CD8-positive, alpha-beta memory T cell (primary cell): ENCODE data around the gene COPZ2. TPM values are rescaled to one million over a fixed set of nuclear protein-coding genes. Genes with fewer than 3 reads are reported as not detected.
"Not testable (repeated sequence)": the region's sequence is repeated elsewhere in the genome, so short reads cannot be mapped to it uniquely, and the experiment has no call there.

Experiments
- CTCF ChIA-PET: fragments of 350-600 bp; sonication (Branson Sonifier 250); formaldehyde crosslinking; loops from one replicate; lab custom pipeline; 2021; ENCODE audit warnings: antibody characterized with exemption; lab: Charles Lee
- POLR2A ChIA-PET: fragments of 350-600 bp; sonication (Branson Sonifier 250); formaldehyde crosslinking; loops from one replicate; lab custom pipeline; 2021; ENCODE audit warnings: antibody characterized with exemption; lab: Charles Lee
- DNase-seq, 5 donors: peaks; one replicate each; pipeline versions ENCODE4 v3.0.0 to v3.0.0-alpha.2; 2020 to 2022; ENCODE audit warnings: mixed read lengths in 1 of 5
- H3K27ac ChIP-seq: one replicate; pipeline ENCODE4 v1.7.0; 2013; ENCODE audit warnings: low read depth, mild to moderate bottlenecking, low read length, moderate library complexity
- H3K27me3 ChIP-seq: 2 replicates; pipeline ENCODE4 v1.7.0; 2013; ENCODE audit warnings: low read length, mild to moderate bottlenecking; ENCODE audit not compliant: insufficient read depth, poor library complexity, severe bottlenecking
- H3K36me3 ChIP-seq: 2 replicates; pipeline ENCODE4 v1.7.0; 2013; ENCODE audit warnings: mild to moderate bottlenecking, low read length, moderate library complexity; ENCODE audit not compliant: insufficient read depth
- H3K4me1 ChIP-seq: 2 replicates; pipeline ENCODE4 v1.7.0; 2013; ENCODE audit warnings: mild to moderate bottlenecking, low read length, moderate library complexity; ENCODE audit not compliant: insufficient read depth
- H3K4me3 ChIP-seq: 2 replicates; pipeline ENCODE4 v1.7.0; 2013; ENCODE audit warnings: mild to moderate bottlenecking, low read length
- H3K9me3 ChIP-seq: 2 replicates; pipeline ENCODE4 v1.7.0; 2013; ENCODE audit warnings: mild to moderate bottlenecking, low read length
- H3K27ac Mint-ChIP-seq, 8 donors: one replicate each; pipeline ENCODE4 v1.8.0; 2020 to 2021; ENCODE audit warnings: mixed read lengths in 8 of 8, mild to moderate bottlenecking in 6 of 8, inconsistent platforms in 3 of 8, moderate library complexity in 3 of 8
- H3K27me3 Mint-ChIP-seq, 2 donors: one replicate each; pipeline ENCODE4 v1.8.0; 2020 to 2021; ENCODE audit warnings: mixed read lengths in 2 of 2, mild to moderate bottlenecking in 1 of 2, moderate library complexity in 1 of 2
- H3K36me3 Mint-ChIP-seq, 3 donors: one replicate each; pipeline ENCODE4 v1.8.0; 2020 to 2021; ENCODE audit warnings: mixed read lengths in 3 of 3, inconsistent platforms in 1 of 3, mild to moderate bottlenecking in 1 of 3
- H3K4me1 Mint-ChIP-seq, 3 donors: one replicate each; pipeline ENCODE4 v1.8.0; 2020 to 2021; ENCODE audit warnings: mixed read lengths in 3 of 3, inconsistent platforms in 1 of 3, mild to moderate bottlenecking in 1 of 3
- H3K4me3 Mint-ChIP-seq, 7 donors: one replicate each; pipeline ENCODE4 v1.8.0; 2020 to 2021; ENCODE audit warnings: mixed read lengths in 7 of 7, mild to moderate bottlenecking in 6 of 7, moderate library complexity in 4 of 7, inconsistent platforms in 2 of 7
- H3K9me3 Mint-ChIP-seq, 5 donors: one replicate each; pipeline ENCODE4 v1.8.0; 2020 to 2022; ENCODE audit warnings: mixed read lengths in 5 of 5, mild to moderate bottlenecking in 3 of 5, moderate library complexity in 2 of 5, inconsistent platforms in 1 of 5
- polyA plus RNA-seq: library from polyadenylated mRNA; unstranded; fragments of 300-500 nt; fragmentation: Illumina TruSeq; gene quantifications from one replicate; pipeline ENCODE4 v1.2.3, GENCODE V29; 2021
- total RNA-seq, 2 experiments: library from RNA; stranded (reverse); gene quantifications; one replicate each; pipeline ENCODE4 v1.2.3, GENCODE V29; 2021

The COPZ2 gene
- total and polyA plus RNA-seq, 3 experiments from 2014 or later: 3.3 to 8.3 (median 7.6) TPM

GRCh38 chr17:47988445-47988844, 49.2 kb downstream of the COPZ2 start:
- H3K27ac ChIP-seq, POLR2A ChIA-PET, H3K27me3 ChIP-seq, H3K36me3 ChIP-seq, H3K27me3 Mint-ChIP-seq, H3K9me3 ChIP-seq, H3K4me3 Mint-ChIP-seq, H3K9me3 Mint-ChIP-seq, H3K4me1 ChIP-seq, H3K4me3 ChIP-seq, CTCF ChIA-PET: not testable (repeated sequence)
- H3K27ac Mint-ChIP-seq: peak overlapping the region in 1 of 8 donors; percentile 48
- peak in 1 of 5 donors; percentile 9 for DNase-seq
- H3K4me1 Mint-ChIP-seq: peaks cover 2 to 14% (median 10%) of the 10 kb centered on the region in 3 donors
- peaks cover 0 to 10% (median 0%) of the 10 kb centered on the region in 3 donors for H3K36me3 Mint-ChIP-seq

- H3K27me3 ChIP-seq: no peaks in the 10 kb centered on the region
- H3K9me3 Mint-ChIP-seq: no peaks in the 10 kb centered on the region
These were observed 50.3 kb downstream of the COPZ2 start for GRCh38 chr17:47987240-47987835.

GRCh38 chr17:47986520-47986919, 51.1 kb downstream of the COPZ2 start:
- ChIA-PET CTCF (no interaction called here), POLR2A (no interaction called here)
- no peaks in the 10 kb centered on the region for H3K27me3 Mint-ChIP-seq
- peaks cover 0 to 23% (median 0%) of the 10 kb centered on the region in 3 donors for H3K36me3 Mint-ChIP-seq
- DNase-seq: peak in 1 of 5 donors; percentile 4
- no peaks in the 10 kb centered on the region for H3K27me3 ChIP-seq
- H3K4me1 Mint-ChIP-seq: peaks cover 6 to 27% (median 20%) of the 10 kb centered on the region in 3 donors
- peak overlapping the region in 2 of 8 donors; percentile 36 to 81 for H3K27ac Mint-ChIP-seq
- H3K4me3 Mint-ChIP-seq: no peak overlapping the region
- H3K4me1 ChIP-seq: peaks cover 6% of the 10 kb centered on the region
- peaks cover 11% of the 10 kb centered on the region for H3K36me3 ChIP-seq
- H3K27ac ChIP-seq: no peak overlapping the region
- no peak overlapping the region for H3K4me3 ChIP-seq
- H3K9me3 ChIP-seq: no peaks in the 10 kb centered on the region
- no peaks in the 10 kb centered on the region for H3K9me3 Mint-ChIP-seq

More at GRCh38 chr17:47987240-47987835, 50.3 kb downstream of the COPZ2 start:
- no peaks in the 10 kb centered on the region for H3K4me1 ChIP-seq
- no peak overlapping the region for H3K27ac ChIP-seq
- Mint-ChIP-seq H3K27ac (no peak overlapping the region), H3K27me3 (no peaks in the 10 kb centered on the region), H3K4me1 (peaks cover 6 to 21% (median 15%) of the 10 kb centered on the region in 3 donors), H3K36me3 (peaks cover 0 to 20% (median 0%) of the 10 kb centered on the region in 3 donors), H3K4me3 (no peak overlapping the region)
- no peaks in the 10 kb centered on the region for H3K9me3 ChIP-seq
- no peak overlapping the region for H3K4me3 ChIP-seq
- H3K36me3 ChIP-seq: peaks cover 5% of the 10 kb centered on the region
- CTCF ChIA-PET: no interaction called here
- peak in 1 of 5 donors; percentile 30 for DNase-seq
- POLR2A ChIA-PET: interaction anchor here (0.7 kb wide), 1 partner anchor 17 kb away, joined by 4 read pairs; the partner anchor contains the start of gene CDK5RAP3

GRCh38 chr17:47983492-47984223, 53.9 kb downstream of the COPZ2 start:
- CTCF ChIA-PET: interaction anchor here (0.8 to 0.9 kb wide), 2 partner anchors 13 to 34 kb away, joined by 6 to 7 read pairs; partner anchors contain the start of gene CDK5RAP3
- no peaks in the 10 kb centered on the region for H3K27me3 Mint-ChIP-seq
- peaks cover 31% of the 10 kb centered on the region for H3K36me3 ChIP-seq

GRCh38 chr17:47982645-47983390, 54.8 kb downstream of the COPZ2 start:
- peaks cover 38% of the 10 kb centered on the region for H3K36me3 ChIP-seq

More at GRCh38 chr17:47983492-47984223, 53.9 kb downstream of the COPZ2 start:
- peak in 1 of 5 donors; percentile 12 for DNase-seq
- no peaks in the 10 kb centered on the region for H3K9me3 ChIP-seq
- H3K4me1 Mint-ChIP-seq: peaks cover 4 to 30% (median 15%) of the 10 kb centered on the region in 3 donors
- H3K9me3 Mint-ChIP-seq: no peaks in the 10 kb centered on the region
- no peak overlapping the region for H3K4me3 ChIP-seq
- H3K36me3 Mint-ChIP-seq: peaks cover 0 to 51% (median 7%) of the 10 kb centered on the region in 3 donors
- H3K4me3 Mint-ChIP-seq: no peak overlapping the region
- H3K27me3 ChIP-seq: no peaks in the 10 kb centered on the region
- peaks cover 10% of the 10 kb centered on the region for H3K4me1 ChIP-seq
- no peak overlapping the region for H3K27ac ChIP-seq
- POLR2A ChIA-PET: no interaction called here
- peak overlapping the region in 1 of 8 donors; percentile 42 for H3K27ac Mint-ChIP-seq

GRCh38 chr17:47982091-47982617, 55.4 kb downstream of the COPZ2 start:
- H3K36me3 Mint-ChIP-seq: peaks cover 0 to 63% (median 12%) of the 10 kb centered on the region in 3 donors
- CTCF ChIA-PET: interaction anchor here (1.2 to 3.8 kb wide), 2 partner anchors 12 to 33 kb away, joined by 3 to 18 read pairs; partner anchors contain the start of gene CDK5RAP3

More at GRCh38 chr17:47982645-47983390, 54.8 kb downstream of the COPZ2 start:
- H3K27ac Mint-ChIP-seq: peak overlapping the region in 2 of 8 donors; percentile 42 to 75
- peaks cover 4 to 28% (median 15%) of the 10 kb centered on the region in 3 donors for H3K4me1 Mint-ChIP-seq
- Histone ChIP-seq H3K27ac (no peak overlapping the region), H3K9me3 (no peaks in the 10 kb centered on the region), H3K4me1 (peaks cover 10% of the 10 kb centered on the region), H3K4me3 (no peak overlapping the region), H3K27me3 (no peaks in the 10 kb centered on the region)
- POLR2A ChIA-PET: no interaction called here
- H3K27me3 Mint-ChIP-seq: no peaks in the 10 kb centered on the region
- H3K36me3 Mint-ChIP-seq: peaks cover 0 to 58% (median 7%) of the 10 kb centered on the region in 3 donors
- CTCF ChIA-PET: interaction anchor here (0.8 to 0.9 kb wide), 2 partner anchors 12 to 35 kb away, joined by 6 to 7 read pairs; partner anchors contain the start of gene CDK5RAP3
- H3K9me3 Mint-ChIP-seq: no peaks in the 10 kb centered on the region
- peak overlapping the region in 1 of 7 donors; percentile 15 for H3K4me3 Mint-ChIP-seq
- DNase-seq: peak in 1 of 5 donors; percentile 22

GRCh38 chr17:47981462-47981861, 56.1 kb downstream of the COPZ2 start:
- Mint-ChIP-seq H3K27ac (peak overlapping the region in 3 of 8 donors; percentile 24 to 35 (median 32)), H3K36me3 (peaks cover 0 to 69% (median 12%) of the 10 kb centered on the region in 3 donors), H3K27me3 (no peaks in the 10 kb centered on the region), H3K9me3 (no peaks in the 10 kb centered on the region), H3K4me1 (peaks cover 4 to 28% (median 15%) of the 10 kb centered on the region in 3 donors), H3K4me3 (peak overlapping the region in 4 of 7 donors; percentile 3 to 47 (median 16))
- CTCF ChIA-PET: interaction anchor here (1.2 to 3.8 kb wide), 2 partner anchors 11 to 33 kb away, joined by 3 to 18 read pairs; partner anchors contain the start of gene CDK5RAP3
- peaks cover 10% of the 10 kb centered on the region for H3K4me1 ChIP-seq
- H3K27ac ChIP-seq: peak overlapping the region; percentile 38
- no peaks in the 10 kb centered on the region for H3K9me3 ChIP-seq
- DNase-seq: no peak
- H3K4me3 ChIP-seq: no peak overlapping the region
- peaks cover 42% of the 10 kb centered on the region for H3K36me3 ChIP-seq
- H3K27me3 ChIP-seq: no peaks in the 10 kb centered on the region
- POLR2A ChIA-PET: interaction anchor here (0.9 kb wide), 1 partner anchor 11 kb away, joined by 3 read pairs; the partner anchor contains the start of gene CDK5RAP3

More at GRCh38 chr17:47982091-47982617, 55.4 kb downstream of the COPZ2 start:
- peaks cover 4 to 28% (median 15%) of the 10 kb centered on the region in 3 donors for H3K4me1 Mint-ChIP-seq
- Histone ChIP-seq H3K4me3 (no peak overlapping the region), H3K27me3 (no peaks in the 10 kb centered on the region), H3K27ac (peak overlapping the region; percentile 38), H3K4me1 (peaks cover 10% of the 10 kb centered on the region), H3K9me3 (no peaks in the 10 kb centered on the region), H3K36me3 (peaks cover 42% of the 10 kb centered on the region)
- H3K4me3 Mint-ChIP-seq: no peak overlapping the region
- no peaks in the 10 kb centered on the region for H3K27me3 Mint-ChIP-seq
- no peaks in the 10 kb centered on the region for H3K9me3 Mint-ChIP-seq
- DNase-seq: peak in 1 of 5 donors; percentile 19
- POLR2A ChIA-PET: no interaction called here
- peak overlapping the region in 1 of 8 donors; percentile 75 for H3K27ac Mint-ChIP-seq
